CD4-positive, CD25-positive, alpha-beta regulatory T cell (primary cell): ENCODE results near the gene PPFIA1. TPM values are rescaled to one million over a fixed set of nuclear protein-coding genes. Genes with fewer than 3 reads are reported as not detected.
A peak's percentile ranks its signal among the peaks of the same experiment; 100 is the strongest.

Source experiments
- ATAC-seq, 2 donors: fragments of 150-1000 bp; cut with Tn5 transposase; one replicate each; pipeline ENCODE4 v1.10.0; 2021; ENCODE audit warnings: low read depth in 2 of 2, moderate number of reproducible peaks in 2 of 2, moderate library complexity in 1 of 2
- DNase-seq, 3 donors: peaks; one replicate each; pipeline versions ENCODE4 v3.0.0 to v3.0.0-alpha.2; 2012 to 2022; ENCODE audit warnings: mixed read lengths in 1 of 3
- H3K27ac ChIP-seq: one replicate; pipeline ENCODE4 v1.7.0; 2013; ENCODE audit warnings: mild to moderate bottlenecking, low read length; ENCODE audit not compliant: insufficient read depth, poor library complexity, severe bottlenecking
- H3K27me3 ChIP-seq: one replicate; pipeline ENCODE4 v1.7.0; 2013; ENCODE audit warnings: low read length; ENCODE audit not compliant: control insufficient read depth, insufficient read depth
- H3K36me3 ChIP-seq: one replicate; pipeline ENCODE4 v1.7.0; 2013; ENCODE audit warnings: mild to moderate bottlenecking, low read length, moderate library complexity; ENCODE audit not compliant: control insufficient read depth, insufficient read depth
- H3K4me1 ChIP-seq: 2 replicates; pipeline ENCODE4 v1.7.0; 2013; ENCODE audit warnings: mild to moderate bottlenecking, low read length; ENCODE audit not compliant: insufficient read depth, control insufficient read depth, poor library complexity, severe bottlenecking
- H3K4me3 ChIP-seq: one replicate; pipeline ENCODE4 v1.7.0; 2013; ENCODE audit warnings: low read depth, mild to moderate bottlenecking, low read length, moderate library complexity
- H3K9me3 ChIP-seq, 2 experiments: 1 replicate in 1 of 2; 2 replicates in 1 of 2; pipeline ENCODE4 v1.7.0; 2013; ENCODE audit warnings: low read length in 2 of 2, mild to moderate bottlenecking in 1 of 2, moderate library complexity in 1 of 2; ENCODE audit not compliant: control insufficient read depth in 2 of 2
- H3K27ac Mint-ChIP-seq, 3 donors: one replicate each; pipeline ENCODE4 v1.8.0; 2020 to 2022; ENCODE audit warnings: mild to moderate bottlenecking in 3 of 3, mixed read lengths in 3 of 3, moderate library complexity in 2 of 3
- H3K27me3 Mint-ChIP-seq: one replicate; pipeline ENCODE4 v1.8.0; 2022; ENCODE audit warnings: mild to moderate bottlenecking, mixed read lengths
- H3K36me3 Mint-ChIP-seq: one replicate; pipeline ENCODE4 v1.8.0; 2020; ENCODE audit warnings: mixed read lengths
- H3K4me1 Mint-ChIP-seq, 4 donors: one replicate each; pipeline ENCODE4 v1.8.0; 2020 to 2022; ENCODE audit warnings: mixed read lengths in 4 of 4, mild to moderate bottlenecking in 1 of 4
- H3K4me3 Mint-ChIP-seq, 4 donors: one replicate each; pipeline ENCODE4 v1.8.0; 2020 to 2022; ENCODE audit warnings: mild to moderate bottlenecking in 4 of 4, mixed read lengths in 4 of 4, moderate library complexity in 3 of 4
- H3K9me3 Mint-ChIP-seq, 7 donors: one replicate each; pipeline ENCODE4 v1.8.0; 2020 to 2022; ENCODE audit warnings: mixed read lengths in 7 of 7, mild to moderate bottlenecking in 3 of 7, moderate library complexity in 2 of 7
- polyA plus RNA-seq, 4 donors: library from polyadenylated mRNA; unstranded; fragments of 300-500 nt; fragmentation: Illumina TruSeq; gene quantifications; one replicate each; pipeline ENCODE4 v1.2.3, GENCODE V29; 2021
- total RNA-seq: library from RNA; stranded (reverse); gene quantifications from one replicate; pipeline ENCODE4 v1.2.3, GENCODE V29; 2022

The PPFIA1 gene
- total and polyA plus RNA-seq, 5 donors from 2014 or later = 7.9 to 62.6 (median 11.3) TPM

- Histone ChIP-seq H3K36me3 (peaks cover 34% of the 10 kb centered on the region), H3K4me3 (no peak overlapping the region), H3K9me3 (no peaks in the 10 kb centered on the region), H3K4me1 (no peaks in the 10 kb centered on the region), H3K27ac (no peak overlapping the region), H3K27me3 (no peaks in the 10 kb centered on the region)
- Mint-ChIP-seq H3K27ac (no peak overlapping the region), H3K4me3 (no peak overlapping the region), H3K9me3 (no peaks in the 10 kb centered on the region), H3K27me3 (no peaks in the 10 kb centered on the region), H3K4me1 (peaks cover 0 to 6% (median 6%) of the 10 kb centered on the region in 4 donors), H3K36me3 (peaks cover 15% of the 10 kb centered on the region)
- ATAC-seq (no peak), DNase-seq (no peak)
These were observed 49.0 kb downstream of the PPFIA1 start for GRCh38 chr11:70319396-70320076.

- Mint-ChIP-seq H3K4me3 (no peak overlapping the region), H3K4me1 (peaks cover 0 to 3% (median under 1%) of the 10 kb centered on the region in 4 donors), H3K9me3 (no peaks in the 10 kb centered on the region), H3K36me3 (peaks cover 31% of the 10 kb centered on the region), H3K27ac (no peak overlapping the region), H3K27me3 (no peaks in the 10 kb centered on the region)
- H3K27ac ChIP-seq = no peak overlapping the region
- no peak overlapping the region for H3K4me3 ChIP-seq
- H3K9me3 ChIP-seq = no peaks in the 10 kb centered on the region
- no peak for ATAC-seq
- no peaks in the 10 kb centered on the region for H3K27me3 ChIP-seq
- H3K4me1 ChIP-seq = no peaks in the 10 kb centered on the region
- no peak for DNase-seq
- H3K36me3 ChIP-seq = peaks cover 62% of the 10 kb centered on the region
These were observed 52.2 kb downstream of the PPFIA1 start for GRCh38 chr11:70322666-70323065.

- no peaks in the 10 kb centered on the region for H3K27me3 Mint-ChIP-seq
- H3K27ac ChIP-seq = no peak overlapping the region
- H3K9me3 Mint-ChIP-seq = no peaks in the 10 kb centered on the region
- H3K36me3 Mint-ChIP-seq = peaks cover 42% of the 10 kb centered on the region
- no peak overlapping the region for H3K4me3 ChIP-seq
- H3K27ac Mint-ChIP-seq = peak overlapping the region in 1 of 3 donors; percentile 63
- H3K9me3 ChIP-seq = no peaks in the 10 kb centered on the region
- H3K4me1 Mint-ChIP-seq = peaks cover 0 to 3% (median under 1%) of the 10 kb centered on the region in 4 donors
- ATAC-seq (no peak), DNase-seq (no peak)
- H3K27me3 ChIP-seq = no peaks in the 10 kb centered on the region
- peaks cover 63% of the 10 kb centered on the region for H3K36me3 ChIP-seq
- no peaks in the 10 kb centered on the region for H3K4me1 ChIP-seq
- H3K4me3 Mint-ChIP-seq = no peak overlapping the region
These were observed 53.3 kb downstream of the PPFIA1 start for GRCh38 chr11:70323806-70324205.

GRCh38 chr11:70324376-70325115 lies 54.1 kb downstream of the PPFIA1 start:
- ATAC-seq = no peak
- H3K4me1 ChIP-seq = no peaks in the 10 kb centered on the region
- DNase-seq = peak in 1 of 3 donors; percentile 9

GRCh38 chr11:70325824-70326223 lies 55.3 kb downstream of the PPFIA1 start:
- H3K4me3 Mint-ChIP-seq = no peak overlapping the region
- H3K36me3 ChIP-seq = peaks cover 69% of the 10 kb centered on the region

More at GRCh38 chr11:70324376-70325115, 54.1 kb downstream of the PPFIA1 start:
- H3K4me3 ChIP-seq = no peak overlapping the region
- Mint-ChIP-seq H3K4me1 (peaks cover 0 to 3% (median under 1%) of the 10 kb centered on the region in 4 donors), H3K27ac (peak overlapping the region in 1 of 3 donors; percentile 44), H3K4me3 (no peak overlapping the region), H3K36me3 (peaks cover 44% of the 10 kb centered on the region), H3K9me3 (no peaks in the 10 kb centered on the region), H3K27me3 (no peaks in the 10 kb centered on the region)
- no peak overlapping the region for H3K27ac ChIP-seq
- no peaks in the 10 kb centered on the region for H3K9me3 ChIP-seq
- H3K27me3 ChIP-seq = no peaks in the 10 kb centered on the region
- H3K36me3 ChIP-seq = peaks cover 64% of the 10 kb centered on the region

GRCh38 chr11:70326365-70326811 lies 55.9 kb downstream of the PPFIA1 start:
- H3K4me3 Mint-ChIP-seq = no peak overlapping the region
- ATAC-seq (no peak), DNase-seq (no peak)
- Histone ChIP-seq H3K27ac (no peak overlapping the region), H3K9me3 (no peaks in the 10 kb centered on the region), H3K27me3 (no peaks in the 10 kb centered on the region), H3K36me3 (peaks cover 74% of the 10 kb centered on the region), H3K4me3 (no peak overlapping the region), H3K4me1 (no peaks in the 10 kb centered on the region)
- H3K27me3 Mint-ChIP-seq = no peaks in the 10 kb centered on the region
- H3K27ac Mint-ChIP-seq = no peak overlapping the region
- H3K36me3 Mint-ChIP-seq = peaks cover 53% of the 10 kb centered on the region
- H3K4me1 Mint-ChIP-seq = peaks cover 0 to 2% (median under 1%) of the 10 kb centered on the region in 4 donors
- H3K9me3 Mint-ChIP-seq = no peaks in the 10 kb centered on the region

More at GRCh38 chr11:70325824-70326223, 55.3 kb downstream of the PPFIA1 start:
- no peaks in the 10 kb centered on the region for H3K4me1 ChIP-seq
- Mint-ChIP-seq H3K36me3 (peaks cover 53% of the 10 kb centered on the region), H3K27ac (no peak overlapping the region), H3K4me1 (peaks cover 0 to 3% (median under 1%) of the 10 kb centered on the region in 4 donors), H3K27me3 (no peaks in the 10 kb centered on the region), H3K9me3 (no peaks in the 10 kb centered on the region)
- no peak for DNase-seq
- no peak overlapping the region for H3K4me3 ChIP-seq
- no peak for ATAC-seq
- no peaks in the 10 kb centered on the region for H3K27me3 ChIP-seq
- H3K27ac ChIP-seq = no peak overlapping the region
- no peaks in the 10 kb centered on the region for H3K9me3 ChIP-seq

GRCh38 chr11:70326833-70327232 lies 56.3 kb downstream of the PPFIA1 start:
- Mint-ChIP-seq H3K4me3 (no peak overlapping the region), H3K27ac (no peak overlapping the region), H3K4me1 (no peaks in the 10 kb centered on the region), H3K36me3 (peaks cover 54% of the 10 kb centered on the region), H3K9me3 (no peaks in the 10 kb centered on the region), H3K27me3 (no peaks in the 10 kb centered on the region)
- Histone ChIP-seq H3K9me3 (no peaks in the 10 kb centered on the region), H3K36me3 (peaks cover 77% of the 10 kb centered on the region), H3K27ac (no peak overlapping the region), H3K27me3 (no peaks in the 10 kb centered on the region), H3K4me1 (no peaks in the 10 kb centered on the region), H3K4me3 (no peak overlapping the region)
- DNase-seq (no peak), ATAC-seq (no peak)
